DOHH2 (cell line): ENCODE data around the gene MAPK13.

Source experiments
- CTCF ChIP-seq: fragments of 200-600 bp; sonication (generic); IDR thresholded peaks from one replicate; pipeline ENCODE4 v1.5.1; 2014; ENCODE audit warnings: antibody characterized with exemption, mild to moderate bottlenecking, low read depth, low read length; ENCODE audit not compliant: poor library complexity, severe bottlenecking
- EZH2phosphoT487 ChIP-seq: fragments of 200-600 bp; sonication (generic); IDR thresholded peaks from 2 replicates; pipeline ENCODE4 v1.6.1; 2017; ENCODE audit warnings: borderline replicate concordance, mild to moderate bottlenecking, antibody characterized with exemption, low read length, moderate library complexity, mixed read lengths

- no peak for TF ChIP-seq CTCF
- no peak for TF ChIP-seq EZH2phosphoT487
Measured at GRCh38 chr6:36113049-36113448, 17.3 kb upstream of the MAPK13 start.
